ENCODE data around the gene AGPAT4.

Gene AGPAT4

GRCh38 chr6:161270116-161270515 lies 3.7 kb downstream of the AGPAT4 start:
- H3K4me3 ChIP-seq (ENCODE audit: low read length): no peak overlapping the region
- TF ChIP-seq EZH2phosphoT487 (IDR thresholded peaks at IDR 0.05; ENCODE audit: borderline replicate concordance, low read length): no peak
- no peak for TF ChIP-seq CTCF (IDR thresholded peaks at IDR 0.05; ENCODE audit: low read depth, low read length, poor library complexity, severe bottlenecking)
- H3K27ac ChIP-seq (ENCODE audit: low read depth, low read length): no peak overlapping the region
- H3K79me2 ChIP-seq (ENCODE audit: control insufficient read depth, low read length): no peaks in the 10 kb centered on the region
- H3K4me1 ChIP-seq (ENCODE audit: control insufficient read depth, low read length): peaks cover 9% of the 10 kb centered on the region
- no peaks in the 10 kb centered on the region for H4K20me1 ChIP-seq (ENCODE audit: control insufficient read depth, insufficient read depth, low read depth, low read length)
- H3K36me3 ChIP-seq (ENCODE audit: control insufficient read depth, low read length): no peaks in the 10 kb centered on the region
- no peaks in the 10 kb centered on the region for H3F3A ChIP-seq (ENCODE audit: control insufficient read depth, insufficient read depth)
- no peak overlapping the region for H3K4me2 ChIP-seq (ENCODE audit: low read length)
- peaks cover 8% of the 10 kb centered on the region for H3K27me3 ChIP-seq (ENCODE audit: control insufficient read depth, low read length)
- no peaks in the 10 kb centered on the region for H3K9me2 ChIP-seq (replicated peaks; ENCODE audit: control insufficient read depth, low read length)
- H3K9me3 ChIP-seq (ENCODE audit: control insufficient read depth, insufficient read depth, low read length): no peaks in the 10 kb centered on the region

GRCh38 chr6:161269310-161269709 lies 4.6 kb downstream of the AGPAT4 start:
- Histone ChIP-seq H3K4me2 (ENCODE audit: low read length) (no peak overlapping the region), H3K27me3 (ENCODE audit: control insufficient read depth, low read length) (peaks cover 7% of the 10 kb centered on the region; the same call in 1 of the 2 replicates), H3K36me3 (ENCODE audit: control insufficient read depth, low read length) (no peaks in the 10 kb centered on the region), H3K9me2 (replicated peaks; ENCODE audit: control insufficient read depth, low read length) (no peaks in the 10 kb centered on the region), H3K4me3 (ENCODE audit: low read length) (no peak overlapping the region), H3K27ac (ENCODE audit: low read depth, low read length) (no peak overlapping the region), H3K79me2 (ENCODE audit: control insufficient read depth, low read length) (no peaks in the 10 kb centered on the region), H3K4me1 (ENCODE audit: control insufficient read depth, low read length) (peaks cover 8% of the 10 kb centered on the region), H3K9me3 (ENCODE audit: control insufficient read depth, insufficient read depth, low read length) (no peaks in the 10 kb centered on the region), H3F3A (ENCODE audit: control insufficient read depth, insufficient read depth) (no peaks in the 10 kb centered on the region), H4K20me1 (ENCODE audit: control insufficient read depth, insufficient read depth, low read depth, low read length) (no peaks in the 10 kb centered on the region)
- TF ChIP-seq CTCF (IDR thresholded peaks at IDR 0.05; ENCODE audit: low read depth, low read length, poor library complexity, severe bottlenecking) (no peak), EZH2phosphoT487 (IDR thresholded peaks at IDR 0.05; ENCODE audit: borderline replicate concordance, low read length) (no peak)

- Histone ChIP-seq H3K4me3 (ENCODE audit: low read length) (no peak overlapping the region), H3K9me2 (replicated peaks; ENCODE audit: control insufficient read depth, low read length) (no peaks in the 10 kb centered on the region), H3K9me3 (ENCODE audit: control insufficient read depth, insufficient read depth, low read length) (no peaks in the 10 kb centered on the region), H3K79me2 (ENCODE audit: control insufficient read depth, low read length) (no peaks in the 10 kb centered on the region), H3K4me2 (ENCODE audit: low read length) (no peak overlapping the region), H3K36me3 (ENCODE audit: control insufficient read depth, low read length) (no peaks in the 10 kb centered on the region), H4K20me1 (ENCODE audit: control insufficient read depth, insufficient read depth, low read depth, low read length) (no peaks in the 10 kb centered on the region), H3K4me1 (ENCODE audit: control insufficient read depth, low read length) (peaks cover 4% of the 10 kb centered on the region), H3K27ac (ENCODE audit: low read depth, low read length) (no peak overlapping the region), H3F3A (ENCODE audit: control insufficient read depth, insufficient read depth) (no peaks in the 10 kb centered on the region), H3K27me3 (ENCODE audit: control insufficient read depth, low read length) (peaks cover 3% of the 10 kb centered on the region; the same call in 1 of the 2 replicates)
- TF ChIP-seq CTCF (IDR thresholded peaks at IDR 0.05; ENCODE audit: low read depth, low read length, poor library complexity, severe bottlenecking) (no peak), EZH2phosphoT487 (IDR thresholded peaks at IDR 0.05; ENCODE audit: borderline replicate concordance, low read length) (no peak)
Observed at GRCh38 chr6:161268531-161269210, 5.2 kb downstream of the AGPAT4 start.

Data from DOHH2 (cell line).